ACHN (cell line): ENCODE measurements around the gene NR3C2.
"Not testable (repeated sequence)": the region's sequence is repeated elsewhere in the genome, so short reads cannot be mapped to it uniquely, and the experiment has no call there.

ENCODE experiments used
- DNase-seq: peaks from one replicate; pipeline ENCODE4 v3.0.0-alpha.2; 2015
- in situ Hi-C: cut with HindIII; loops from 2 replicates; pipeline ENCODE4 v1.10.0; 2017; ENCODE audit warnings: low sequenced_read_pairs, low pct_ligation_motif_present, low pct_unique_long_range_greater_than_20kb

The NR3C2 gene

GRCh38 chr4:148162991-148163390, 279.2 kb downstream of the NR3C2 start:
- DNase-seq = no peak
- in situ Hi-C loops = no loop called here

- no peak for DNase-seq
- in situ Hi-C loops = no loop called here
Measured at GRCh38 chr4:148162519-148162918, 279.7 kb downstream of the NR3C2 start.

- no peak for DNase-seq
- in situ Hi-C loops = no loop called here
Measured at GRCh38 chr4:148161601-148162000, 280.6 kb downstream of the NR3C2 start.

GRCh38 chr4:148159793-148160192, 282.4 kb downstream of the NR3C2 start:
- in situ Hi-C loops = no loop called here

GRCh38 chr4:148154769-148155168, 287.4 kb downstream of the NR3C2 start:
- in situ Hi-C loops = no loop called here
- no peak for DNase-seq

More at GRCh38 chr4:148159793-148160192, 282.4 kb downstream of the NR3C2 start:
- DNase-seq = no peak

GRCh38 chr4:148152868-148153625, 289.2 kb downstream of the NR3C2 start:
- no peak for DNase-seq
- in situ Hi-C loops = no loop called here

GRCh38 chr4:148151806-148152205, 290.4 kb downstream of the NR3C2 start:
- DNase-seq = no peak
- in situ Hi-C loops = no loop called here

GRCh38 chr4:148145475-148145874, 296.7 kb downstream of the NR3C2 start:
- in situ Hi-C loops = no loop called here

GRCh38 chr4:148143174-148143573, 299.0 kb downstream of the NR3C2 start:
- in situ Hi-C loops = no loop called here
- DNase-seq = no peak

More at GRCh38 chr4:148145475-148145874, 296.7 kb downstream of the NR3C2 start:
- DNase-seq = no peak

GRCh38 chr4:148141501-148141900, 300.7 kb downstream of the NR3C2 start:
- DNase-seq = no peak
- in situ Hi-C loops = no loop called here

- in situ Hi-C loops = no loop called here
- no peak for DNase-seq
Measured at GRCh38 chr4:148126825-148127224, 315.4 kb downstream of the NR3C2 start.

GRCh38 chr4:148124512-148124911, 317.7 kb downstream of the NR3C2 start:
- in situ Hi-C loops = no loop called here
- no peak for DNase-seq

GRCh38 chr4:148123161-148123560, 319.1 kb downstream of the NR3C2 start:
- DNase-seq, in situ Hi-C loops: not testable (repeated sequence)

- in situ Hi-C loops = no loop called here
- DNase-seq = no peak
Measured at GRCh38 chr4:148120216-148120615, 322.0 kb downstream of the NR3C2 start.

- in situ Hi-C loops = no loop called here
- DNase-seq = no peak
Measured at GRCh38 chr4:148118633-148119032, 323.6 kb downstream of the NR3C2 start.

GRCh38 chr4:148118179-148118578, 324.0 kb downstream of the NR3C2 start:
- in situ Hi-C loops = no loop called here

GRCh38 chr4:148116969-148117368, 325.2 kb downstream of the NR3C2 start:
- no peak for DNase-seq
- in situ Hi-C loops = no loop called here

More at GRCh38 chr4:148118179-148118578, 324.0 kb downstream of the NR3C2 start:
- DNase-seq = no peak

GRCh38 chr4:148116264-148116663, 325.9 kb downstream of the NR3C2 start:
- in situ Hi-C loops = no loop called here
- no peak for DNase-seq

- in situ Hi-C loops = no loop called here
- no peak for DNase-seq
Measured at GRCh38 chr4:148114436-148114835, 327.8 kb downstream of the NR3C2 start.

- DNase-seq = no peak
- in situ Hi-C loops = no loop called here
Measured at GRCh38 chr4:148112231-148112982, 329.8 kb downstream of the NR3C2 start.
